HG03025 (cell line): ENCODE measurements around the gene BOD1.
"Not testable (repeated sequence)": the region's sequence is repeated elsewhere in the genome, so short reads cannot be mapped to it uniquely, and the experiment has no call there.

Experiments
- ATAC-seq: cut with Tn5 transposase; IDR thresholded peaks from one replicate; pipeline ENCODE4 v1.9.1; 2021; ENCODE audit warnings: mild to moderate bottlenecking, moderate library complexity; ENCODE audit not compliant: unreplicated experiment, low FRiP score

BOD1 gene

GRCh38 chr5:173620784-173621183 is 4.3 kb upstream of the BOD1 start:
- ATAC-seq = no peak

GRCh38 chr5:173618927-173619519 is 2.6 kb upstream of the BOD1 start:
- ATAC-seq = no peak

- peak; percentile 42 for ATAC-seq
Measured at GRCh38 chr5:173615884-173616576, 420 bp downstream of the BOD1 start.

GRCh38 chr5:173614591-173614990 is 1.9 kb downstream of the BOD1 start:
- no peak for ATAC-seq

- no peak for ATAC-seq
Measured at GRCh38 chr5:173613433-173614159, 2.9 kb downstream of the BOD1 start.

GRCh38 chr5:173612948-173613347 is 3.5 kb downstream of the BOD1 start:
- no peak for ATAC-seq

- no peak for ATAC-seq
Measured at GRCh38 chr5:173611706-173612105, 4.7 kb downstream of the BOD1 start.

- no peak for ATAC-seq
Measured at GRCh38 chr5:173604141-173604540, 12.3 kb downstream of the BOD1 start.

GRCh38 chr5:173602423-173602822 is 14.0 kb downstream of the BOD1 start:
- ATAC-seq = no peak

- no peak for ATAC-seq
Measured at GRCh38 chr5:173598686-173599085, 17.8 kb downstream of the BOD1 start.

GRCh38 chr5:173597304-173597703 is 19.1 kb downstream of the BOD1 start:
- no peak for ATAC-seq

- no peak for ATAC-seq
Measured at GRCh38 chr5:173595841-173596240, 20.6 kb downstream of the BOD1 start.

- ATAC-seq = no peak
Measured at GRCh38 chr5:173594061-173594460, 22.4 kb downstream of the BOD1 start.

GRCh38 chr5:173592050-173592669 is 24.3 kb downstream of the BOD1 start:
- no peak for ATAC-seq

GRCh38 chr5:173591056-173591514 is 25.4 kb downstream of the BOD1 start:
- ATAC-seq = no peak

- no peak for ATAC-seq
Measured at GRCh38 chr5:173590436-173591055, 25.9 kb downstream of the BOD1 start.

- ATAC-seq = not testable (repeated sequence)
Measured at GRCh38 chr5:173586133-173586532, 30.3 kb downstream of the BOD1 start.

- no peak for ATAC-seq
Measured at GRCh38 chr5:173583346-173583745, 33.1 kb downstream of the BOD1 start.

- ATAC-seq = no peak
Measured at GRCh38 chr5:173582216-173583111, 34.0 kb downstream of the BOD1 start.
